Spleen (tissue), 11 donors: Measurements from ENCODE around the gene PNLIP. TPM values are rescaled to one million over a fixed set of nuclear protein-coding genes. Genes with fewer than 3 reads are reported as not detected.

ENCODE experiments used
- DNase-seq: peaks from one replicate; pipeline ENCODE4 v3.0.0-alpha.2; 2020
- H3K27ac ChIP-seq, 8 donors: fragments of 200-600 bp; sonication (generic) in 7 of 8; 1 replicate in 4 of 8; 2 replicates in 4 of 8; pipeline versions ENCODE4 v1.5.0 to v1.8.0; 2016 to 2021; ENCODE audit warnings: inconsistent platforms in 4 of 8, mild to moderate bottlenecking in 4 of 8, moderate library complexity in 1 of 8
- H3K27me3 ChIP-seq, 7 donors: fragments of 200-600 bp; sonication (generic) in 6 of 7; replicated peaks in 1 of 7; 1 replicate in 4 of 7; 2 replicates in 3 of 7; pipeline versions ENCODE4 v1.5.0 to v1.8.0; 2016 to 2021; ENCODE audit warnings: inconsistent platforms in 3 of 7, mild to moderate bottlenecking in 1 of 7
- H3K36me3 ChIP-seq, 6 donors: fragments of 200-600 bp; sonication (generic) in 5 of 6; 1 replicate in 4 of 6; 2 replicates in 2 of 6; pipeline versions ENCODE4 v1.5.0 to v1.8.0; 2016 to 2021; ENCODE audit warnings: inconsistent platforms in 2 of 6
- H3K4me1 ChIP-seq, 6 donors: fragments of 200-600 bp; sonication (generic) in 5 of 6; 1 replicate in 3 of 6; 2 replicates in 3 of 6; pipeline versions ENCODE4 v1.5.0 to v1.8.0; 2016 to 2021; ENCODE audit warnings: inconsistent platforms in 3 of 6
- H3K4me3 ChIP-seq, 8 donors: fragments of 200-600 bp; sonication (generic) in 7 of 8; 1 replicate in 4 of 8; 2 replicates in 4 of 8; pipeline versions ENCODE4 v1.5.0 to v1.8.0; 2016 to 2021; ENCODE audit warnings: inconsistent platforms in 4 of 8, mild to moderate bottlenecking in 4 of 8, moderate library complexity in 2 of 8
- H3K9me3 ChIP-seq, 8 donors: fragments of 200-600 bp; sonication (generic) in 7 of 8; 1 replicate in 4 of 8; 2 replicates in 4 of 8; pipeline versions ENCODE4 v1.5.0 to v1.8.0; 2016 to 2021; ENCODE audit warnings: inconsistent platforms in 4 of 8
- CTCF ChIP-seq, 11 experiments: fragments of 200-600 bp in 7 of 11; fragments of 450-650 bp in 4 of 11; sonication (generic) in 4 of 11; IDR thresholded peaks in 8 of 11; conservative IDR thresholded peaks in 3 of 11; 1 replicate in 7 of 11; 2 replicates in 4 of 11; pipeline versions ENCODE4 v1.4.0 to v1.8.0; 2016 to 2021; ENCODE audit warnings: antibody characterized with exemption in 11 of 11, inconsistent platforms in 4 of 11, mild to moderate bottlenecking in 1 of 11
- POLR2A ChIP-seq, 3 donors: fragments of 450-650 bp; IDR thresholded peaks; one replicate each; pipeline ENCODE4 v1.5.1; 2017; ENCODE audit warnings: antibody characterized with exemption in 3 of 3, mild to moderate bottlenecking in 1 of 3
- POLR2AphosphoS5 ChIP-seq, 3 donors: sonication (generic); formaldehyde crosslinking; IDR thresholded peaks; one replicate each; pipeline ENCODE4 v1.5.1; 2017; ENCODE audit warnings: antibody characterized with exemption in 3 of 3
- WGBS, 5 donors: extraction: QIAGEN DNeasy Blood & Tissue Kit in 3 of 5; methylation state at CpG; one replicate each; pipeline versions ENCODE4 v1.1.5 to v1.1.7; 2013 to 2018; 5-methylcytosine and 5-hydroxymethylcytosine counted together
- intact Hi-C: fragments of 100-400 bp; cut with DNase I; formaldehyde crosslinking; loops from one replicate; pipeline ENCODE4 v1.15.0; 2023; ENCODE audit warnings: low total_unique reads
- polyA plus RNA-seq, 3 donors: library from polyadenylated mRNA; stranded (reverse); fragments of 200-250 nt; gene quantifications; one replicate each; pipeline ENCODE4 v1.2.1, GENCODE V29; 2013
- total RNA-seq, 7 donors: library from RNA; depleted of rRNA in 3 of 7; stranded (reverse); fragments of >200 nt in 3 of 7; fragmentation: NEBNext Ultra II Directional in 4 of 7; extraction: Animal tissue kit (Norgen Biotek cat#: 25700) in 4 of 7; gene quantifications; one replicate each; pipeline versions ENCODE4 v1.1.0 to v1.2.1, GENCODE V29; 2016 to 2021
- donor health status: healthy with polysubstance abuse.
- donor health status: DM: no; HTN: no; CAD: no; lungs with moderate emphysema.
- donor health status: DM: no; HTN: no; CAD: no.
- donor health status: Bipolar disorder and iron deficiency.
- donor health status: healthy.
- donor health status: DM: no; HTN: no; CAD: no.
- donor health status: DM: yes; HTN: yes; CAD: no.

PNLIP gene
- total and polyA plus RNA-seq, 10 donors: 0.18 to 3.0 (median 1.2) TPM; not detected in 5

GRCh38 chr10:116608686-116609594 lies 63.2 kb downstream of the PNLIP start:
- TF ChIP-seq POLR2AphosphoS5 (IDR thresholded peaks at IDR 0.05) (no peak), POLR2A (IDR thresholded peaks at IDR 0.05) (no peak), CTCF (IDR thresholded peaks at IDR 0.05 in 8 of 11, conservative IDR thresholded peaks at IDR 0.05 in 3 of 11) (no peak)
- Histone ChIP-seq H3K4me1 (no peaks in the 10 kb centered on the region), H3K27ac (no peak overlapping the region), H3K4me3 (peak overlapping the region in 3 of 8 donors; percentile 11 to 57 (median 31)), H3K27me3 (peaks cover 0 to 43% (median 9%) of the 10 kb centered on the region in 7 donors), H3K36me3 (no peaks in the 10 kb centered on the region), H3K9me3 (peaks cover 0 to 4% (median 0%) of the 10 kb centered on the region in 8 donors)
- intact Hi-C loops: no loop called here
- no peak for DNase-seq
- 38 to 45% (median 41%) methylated on average over 39 to 41 of the region's 41 CpGs for WGBS, 5 donors

DNA sequence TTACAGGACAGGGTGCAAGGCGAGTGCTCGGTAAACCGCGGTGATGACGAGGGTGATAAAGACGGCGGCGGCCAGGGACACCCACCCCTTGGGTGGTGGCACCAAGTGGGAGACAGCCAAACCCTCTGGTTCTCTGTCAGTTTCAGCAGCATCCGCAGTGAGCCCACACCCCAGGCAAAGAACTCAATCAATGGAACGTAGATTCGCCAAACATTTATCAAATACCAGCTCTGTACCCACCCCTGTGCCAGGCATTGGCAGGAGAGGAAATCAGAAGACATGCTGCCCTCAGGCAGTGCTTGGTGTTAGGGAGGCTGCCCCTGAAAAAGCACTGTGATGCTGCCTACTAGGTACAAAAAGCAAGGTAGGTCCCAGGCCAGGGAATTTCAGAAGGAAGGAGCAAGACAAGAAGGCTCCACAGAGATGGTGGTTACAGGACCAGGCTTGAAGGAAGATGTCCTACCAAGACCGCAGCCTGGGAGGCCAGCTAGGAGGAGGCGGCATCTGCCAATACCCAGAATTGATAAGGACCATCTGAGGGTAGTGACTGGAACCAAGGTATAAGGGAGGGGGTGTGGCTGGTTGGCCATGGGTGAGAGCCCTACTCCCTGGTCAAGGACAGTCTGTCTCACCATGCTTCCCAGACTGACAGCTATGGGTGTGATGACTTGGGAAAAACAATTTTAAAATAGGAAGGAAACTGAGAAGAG lies 64.9 kb downstream of the PNLIP start:
- Histone ChIP-seq H3K27me3 (peaks cover 0 to 43% (median 9%) of the 10 kb centered on the region in 7 donors), H3K36me3 (no peaks in the 10 kb centered on the region), H3K27ac (no peak overlapping the region), H3K9me3 (peaks cover 0 to 8% (median 0%) of the 10 kb centered on the region in 8 donors), H3K4me1 (no peaks in the 10 kb centered on the region), H3K4me3 (no peak overlapping the region)
- WGBS, 5 donors: 92 to 98% (median 95%) methylated on average over 12 to 13 of the region's 13 CpGs
- intact Hi-C loops: no loop called here
- DNase-seq: no peak
- no peak for TF ChIP-seq POLR2AphosphoS5 (IDR thresholded peaks at IDR 0.05)
- TF ChIP-seq CTCF (IDR thresholded peaks at IDR 0.05 in 8 of 11, conservative IDR thresholded peaks at IDR 0.05 in 3 of 11): no peak
- TF ChIP-seq POLR2A (IDR thresholded peaks at IDR 0.05): no peak

GRCh38 chr10:116611153-116611545 lies 65.4 kb downstream of the PNLIP start:
- TF ChIP-seq POLR2AphosphoS5 (IDR thresholded peaks at IDR 0.05) (no peak), POLR2A (IDR thresholded peaks at IDR 0.05) (no peak), CTCF (IDR thresholded peaks at IDR 0.05 in 8 of 11, conservative IDR thresholded peaks at IDR 0.05 in 3 of 11) (no peak)
- Histone ChIP-seq H3K36me3 (no peaks in the 10 kb centered on the region), H3K9me3 (peaks cover 0 to 8% (median 0%) of the 10 kb centered on the region in 8 donors), H3K4me1 (no peaks in the 10 kb centered on the region), H3K27ac (no peak overlapping the region), H3K4me3 (no peak overlapping the region), H3K27me3 (peaks cover 0 to 43% (median 9%) of the 10 kb centered on the region in 7 donors)
- intact Hi-C loops: no loop called here
- DNase-seq: no peak
- WGBS, 5 donors: 65 to 82% (median 74%) methylated on average over 3 of the region's 3 CpGs
